Liver (tissue), 9 donors: ENCODE data around the gene KCND2. TPM values are rescaled to one million over a fixed set of nuclear protein-coding genes. Genes with fewer than 3 reads are reported as not detected.

Experiments used
- DNase-seq: peaks from one replicate; pipeline ENCODE4 v3.0.0-alpha.2; 2017; ENCODE audit warnings: low spot score
- H3K27ac ChIP-seq, 2 donors: one replicate each; pipeline ENCODE4 v1.7.0; 2013; ENCODE audit warnings: inconsistent platforms in 2 of 2, low read length in 2 of 2, control low read depth in 1 of 2, low read depth in 1 of 2, mild to moderate bottlenecking in 1 of 2
- H3K27me3 ChIP-seq, 4 donors: one replicate each; pipeline versions ENCODE4 v1.6.1 to v1.7.0; 2013; ENCODE audit warnings: low read length in 3 of 4, inconsistent platforms in 1 of 4, mild to moderate bottlenecking in 1 of 4, moderate library complexity in 1 of 4; ENCODE audit not compliant: control insufficient read depth in 4 of 4, insufficient read depth in 4 of 4
- H3K36me3 ChIP-seq, 4 donors: one replicate each; pipeline versions ENCODE4 v1.6.1 to v1.7.0; 2013; ENCODE audit warnings: low read length in 3 of 4, mild to moderate bottlenecking in 3 of 4, low read depth in 1 of 4, moderate library complexity in 1 of 4; ENCODE audit not compliant: control insufficient read depth in 4 of 4, insufficient read depth in 3 of 4
- H3K4me1 ChIP-seq, 4 donors: one replicate each; pipeline versions ENCODE4 v1.6.1 to v1.7.0; 2013; ENCODE audit warnings: low read length in 3 of 4, mild to moderate bottlenecking in 3 of 4, moderate library complexity in 1 of 4; ENCODE audit not compliant: control insufficient read depth in 4 of 4, insufficient read depth in 4 of 4
- H3K4me3 ChIP-seq, 3 donors: one replicate each; pipeline versions ENCODE4 v1.6.1 to v1.7.0; 2013; ENCODE audit warnings: low read length in 3 of 3, control low read depth in 1 of 3, low read depth in 1 of 3, mild to moderate bottlenecking in 1 of 3
- H3K9ac ChIP-seq, 2 donors: one replicate each; pipeline ENCODE4 v1.7.0; 2013; ENCODE audit warnings: low read length in 2 of 2, mild to moderate bottlenecking in 2 of 2, moderate library complexity in 2 of 2, control low read depth in 1 of 2, low read depth in 1 of 2
- H3K9me3 ChIP-seq, 4 donors: one replicate each; pipeline versions ENCODE4 v1.6.1 to v1.7.0; 2013; ENCODE audit warnings: low read length in 3 of 4; ENCODE audit not compliant: control insufficient read depth in 4 of 4
- EGR1 ChIP-seq, 2 donors: IDR thresholded peaks; 2 replicates each; pipeline ENCODE4 v1.6.1; 2016 to 2018; ENCODE audit warnings: antibody characterized with exemption in 2 of 2, low read depth in 2 of 2
- FOXA1 ChIP-seq: IDR thresholded peaks from 2 replicates; pipeline ENCODE4 v1.6.1; 2016; ENCODE audit warnings: antibody characterized with exemption
- FOXA2 ChIP-seq: IDR thresholded peaks from 2 replicates; pipeline ENCODE4 v1.6.1; 2016; ENCODE audit warnings: antibody characterized with exemption
- GABPA ChIP-seq, 2 donors: IDR thresholded peaks in 1 of 2; conservative IDR thresholded peaks in 1 of 2; 2 replicates each; pipeline ENCODE4 v1.6.1; 2016; ENCODE audit warnings: antibody characterized with exemption in 2 of 2, mild to moderate bottlenecking in 1 of 2, moderate library complexity in 1 of 2
- HNF4A ChIP-seq, 2 donors: conservative IDR thresholded peaks; 2 replicates each; pipeline ENCODE4 v1.6.1; 2016; ENCODE audit warnings: antibody characterized with exemption in 2 of 2, mild to moderate bottlenecking in 2 of 2
- HNF4G ChIP-seq: IDR thresholded peaks from 2 replicates; pipeline ENCODE4 v1.6.1; 2016; ENCODE audit warnings: antibody characterized with exemption
- JUND ChIP-seq, 2 donors: IDR thresholded peaks; 2 replicates each; pipeline ENCODE4 v1.6.1; 2016; ENCODE audit warnings: antibody characterized with exemption in 2 of 2
- NR2F2 ChIP-seq: IDR thresholded peaks from 2 replicates; pipeline ENCODE4 v1.6.1; 2016; ENCODE audit warnings: antibody characterized with exemption
- RAD21 ChIP-seq, 2 donors: IDR thresholded peaks; 2 replicates each; pipeline ENCODE4 v1.6.1; 2016; ENCODE audit warnings: antibody characterized with exemption in 2 of 2, mild to moderate bottlenecking in 2 of 2
- RXRA ChIP-seq, 2 donors: IDR thresholded peaks; 2 replicates each; pipeline ENCODE4 v1.6.1; 2017 to 2018; ENCODE audit warnings: antibody characterized with exemption in 2 of 2, mild to moderate bottlenecking in 1 of 2
- SP1 ChIP-seq: IDR thresholded peaks from 2 replicates; pipeline ENCODE4 v1.6.1; 2018; ENCODE audit warnings: antibody characterized with exemption, mild to moderate bottlenecking
- TAF1 ChIP-seq: conservative IDR thresholded peaks from 2 replicates; pipeline ENCODE4 v1.6.1; 2016; ENCODE audit warnings: antibody characterized with exemption, mild to moderate bottlenecking
- YY1 ChIP-seq: IDR thresholded peaks from 2 replicates; pipeline ENCODE4 v1.6.1; 2016; ENCODE audit warnings: antibody characterized with exemption, mild to moderate bottlenecking
- WGBS: extraction: QIAGEN DNeasy Blood & Tissue Kit; methylation state at CpG from one replicate; pipeline ENCODE4 v1.1.7; 2013; 5-methylcytosine and 5-hydroxymethylcytosine counted together
- polyA plus RNA-seq, 2 donors: library from polyadenylated mRNA; stranded (reverse) in 1 of 2; unstranded in 1 of 2; fragments of 200-250 nt in 1 of 2; fragments of >200 nt in 1 of 2; fragmentation: Nextera tagmentation in 1 of 2; extraction: Ambion mirVana in 1 of 2; gene quantifications; one replicate each; pipeline versions ENCODE4 v1.2.1 to v1.2.3, GENCODE V29; 2013 to 2015
- total RNA-seq, 2 donors: library from RNA; depleted of rRNA; stranded (reverse); fragments of >200 nt; gene quantifications; one replicate each; pipeline ENCODE4 v1.2.3, GENCODE V29; 2014
- TF ChIP-seq, protein P1 (sequence below): fragments of 150-350 bp; IDR thresholded peaks from 2 replicates; pipeline ENCODE4 v1.5.1; 2017; ENCODE audit warnings: improper control_type of control experiment, low read depth, low read length; ENCODE audit not compliant: missing input control
- TF ChIP-seq, protein P2 (sequence below): IDR thresholded peaks from 2 replicates; pipeline ENCODE4 v1.6.1; 2016; ENCODE audit warnings: antibody characterized with exemption
- TF ChIP-seq, protein P3 (sequence below): IDR thresholded peaks from 2 replicates; pipeline ENCODE4 v1.6.1; 2016; ENCODE audit warnings: antibody characterized with exemption
- TF ChIP-seq, protein P4 (sequence below): IDR thresholded peaks from 2 replicates; pipeline ENCODE4 v1.6.1; 2016; ENCODE audit warnings: antibody characterized with exemption
- TF ChIP-seq, protein P5 (sequence below): IDR thresholded peaks from 2 replicates; pipeline ENCODE4 v1.6.1; 2016; ENCODE audit warnings: antibody characterized with exemption, mild to moderate bottlenecking
- donor health status: healthy.
- donor health status: healthy.
- donor health status: healthy.
- donor health status: healthy.
- donor health status: healthy.

KCND2 gene
- total and polyA plus RNA-seq, 4 donors, result 0.02 to 0.22 (median 0.07) TPM

DNA sequence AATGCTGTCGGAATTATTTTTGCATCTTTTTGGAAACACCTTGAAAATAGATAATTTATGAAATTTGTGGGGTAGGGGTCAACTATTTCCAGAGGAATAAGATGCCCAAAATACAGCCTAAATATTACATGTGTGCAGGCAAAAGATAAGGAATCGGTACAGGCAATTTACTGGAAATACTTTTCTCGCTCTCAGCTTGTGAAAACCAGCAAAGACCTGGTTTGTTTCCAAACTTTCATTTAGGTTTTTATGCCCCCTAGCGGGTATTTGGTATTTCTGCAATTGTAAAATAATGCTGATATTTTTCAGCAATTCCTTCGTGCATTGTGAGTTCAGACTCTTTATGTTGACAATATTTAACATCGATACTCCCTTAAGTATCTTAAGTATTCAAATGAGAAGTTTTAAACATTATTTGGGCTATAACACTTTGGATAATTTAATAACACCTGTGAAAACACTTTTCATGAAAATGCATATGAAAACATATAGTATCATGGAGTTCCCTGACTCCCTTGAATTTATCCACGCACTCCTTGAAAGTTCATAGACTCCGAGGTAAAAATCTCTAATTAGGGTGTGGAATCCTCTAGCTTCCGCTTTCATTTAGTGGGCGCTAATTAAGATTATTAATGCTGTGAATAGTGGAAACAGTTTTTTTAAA, 452.5 kb downstream of the KCND2 start:
- Histone ChIP-seq H3K9me3 (no peaks in the 10 kb centered on the region), H3K9ac (peak overlapping the region in 1 of 2 donors; percentile 13), H3K27ac (no peak overlapping the region), H3K36me3 (no peaks in the 10 kb centered on the region), H3K4me1 (peaks cover 0 to 9% (median 5%) of the 10 kb centered on the region in 4 donors), H3K27me3 (no peaks in the 10 kb centered on the region), H3K4me3 (no peak overlapping the region)
- DNase-seq, result no peak
- 37% methylated on average over 10 of the region's 10 CpGs for WGBS
- TF ChIP-seq FOXA2 (no peak), SP1 (no peak), JUND (IDR thresholded peaks at IDR 0.05) (no peak), YY1 (no peak), RAD21 (IDR thresholded peaks at IDR 0.05) (peak; percentile 76 to 77)
- TF ChIP-seq, protein P1, sequence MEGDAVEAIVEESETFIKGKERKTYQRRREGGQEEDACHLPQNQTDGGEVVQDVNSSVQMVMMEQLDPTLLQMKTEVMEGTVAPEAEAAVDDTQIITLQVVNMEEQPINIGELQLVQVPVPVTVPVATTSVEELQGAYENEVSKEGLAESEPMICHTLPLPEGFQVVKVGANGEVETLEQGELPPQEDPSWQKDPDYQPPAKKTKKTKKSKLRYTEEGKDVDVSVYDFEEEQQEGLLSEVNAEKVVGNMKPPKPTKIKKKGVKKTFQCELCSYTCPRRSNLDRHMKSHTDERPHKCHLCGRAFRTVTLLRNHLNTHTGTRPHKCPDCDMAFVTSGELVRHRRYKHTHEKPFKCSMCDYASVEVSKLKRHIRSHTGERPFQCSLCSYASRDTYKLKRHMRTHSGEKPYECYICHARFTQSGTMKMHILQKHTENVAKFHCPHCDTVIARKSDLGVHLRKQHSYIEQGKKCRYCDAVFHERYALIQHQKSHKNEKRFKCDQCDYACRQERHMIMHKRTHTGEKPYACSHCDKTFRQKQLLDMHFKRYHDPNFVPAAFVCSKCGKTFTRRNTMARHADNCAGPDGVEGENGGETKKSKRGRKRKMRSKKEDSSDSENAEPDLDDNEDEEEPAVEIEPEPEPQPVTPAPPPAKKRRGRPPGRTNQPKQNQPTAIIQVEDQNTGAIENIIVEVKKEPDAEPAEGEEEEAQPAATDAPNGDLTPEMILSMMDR, result peak; percentile 51

DNA sequence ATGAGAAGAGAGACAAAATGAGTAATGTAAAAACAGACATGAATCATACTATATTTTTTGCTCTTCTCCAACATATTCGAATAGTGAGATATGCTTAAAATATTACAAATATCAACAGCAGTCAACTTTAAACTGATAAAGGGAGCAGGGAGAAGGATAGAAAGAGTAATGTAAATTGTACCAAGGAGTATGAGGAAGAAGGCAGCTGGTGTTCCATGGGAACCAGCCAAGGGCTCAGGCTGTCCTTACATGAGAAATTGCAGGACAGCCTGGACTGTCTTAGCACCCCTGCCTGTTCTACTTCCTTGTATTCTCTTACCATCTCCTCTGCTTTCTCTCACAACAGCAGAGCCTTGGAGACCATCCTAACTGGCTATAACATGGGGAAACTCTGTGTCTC, 456.3 kb downstream of the KCND2 start:
- Histone ChIP-seq H3K9ac (no peak overlapping the region), H3K27ac (no peak overlapping the region), H3K9me3 (no peaks in the 10 kb centered on the region), H3K4me1 (peaks cover 0 to 9% (median 2%) of the 10 kb centered on the region in 4 donors), H3K4me3 (no peak overlapping the region), H3K27me3 (no peaks in the 10 kb centered on the region), H3K36me3 (no peaks in the 10 kb centered on the region)
- DNase-seq, result no peak
- 52% methylated on average over 1 of the region's 1 CpG for WGBS
- TF ChIP-seq FOXA2 (no peak), TAF1 (no peak), HNF4A (conservative IDR thresholded peaks at IDR 0.05) (no peak), HNF4G (no peak), YY1 (no peak), GABPA (IDR thresholded peaks at IDR 0.05 in 1 of 2, conservative IDR thresholded peaks at IDR 0.05 in 1 of 2) (no peak), RAD21 (IDR thresholded peaks at IDR 0.05) (no peak), JUND (IDR thresholded peaks at IDR 0.05) (no peak), RXRA (IDR thresholded peaks at IDR 0.05) (no peak), FOXA1 (no peak), NR2F2 (no peak), SP1 (no peak), EGR1 (IDR thresholded peaks at IDR 0.05; ENCODE audit: low read depth in 2 of 2) (no peak)
- TF ChIP-seq, protein P2, sequence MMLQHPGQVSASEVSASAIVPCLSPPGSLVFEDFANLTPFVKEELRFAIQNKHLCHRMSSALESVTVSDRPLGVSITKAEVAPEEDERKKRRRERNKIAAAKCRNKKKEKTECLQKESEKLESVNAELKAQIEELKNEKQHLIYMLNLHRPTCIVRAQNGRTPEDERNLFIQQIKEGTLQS, result no peak
- TF ChIP-seq, protein P3, sequence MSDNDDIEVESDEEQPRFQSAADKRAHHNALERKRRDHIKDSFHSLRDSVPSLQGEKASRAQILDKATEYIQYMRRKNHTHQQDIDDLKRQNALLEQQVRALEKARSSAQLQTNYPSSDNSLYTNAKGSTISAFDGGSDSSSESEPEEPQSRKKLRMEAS, result no peak
- TF ChIP-seq, protein P4, sequence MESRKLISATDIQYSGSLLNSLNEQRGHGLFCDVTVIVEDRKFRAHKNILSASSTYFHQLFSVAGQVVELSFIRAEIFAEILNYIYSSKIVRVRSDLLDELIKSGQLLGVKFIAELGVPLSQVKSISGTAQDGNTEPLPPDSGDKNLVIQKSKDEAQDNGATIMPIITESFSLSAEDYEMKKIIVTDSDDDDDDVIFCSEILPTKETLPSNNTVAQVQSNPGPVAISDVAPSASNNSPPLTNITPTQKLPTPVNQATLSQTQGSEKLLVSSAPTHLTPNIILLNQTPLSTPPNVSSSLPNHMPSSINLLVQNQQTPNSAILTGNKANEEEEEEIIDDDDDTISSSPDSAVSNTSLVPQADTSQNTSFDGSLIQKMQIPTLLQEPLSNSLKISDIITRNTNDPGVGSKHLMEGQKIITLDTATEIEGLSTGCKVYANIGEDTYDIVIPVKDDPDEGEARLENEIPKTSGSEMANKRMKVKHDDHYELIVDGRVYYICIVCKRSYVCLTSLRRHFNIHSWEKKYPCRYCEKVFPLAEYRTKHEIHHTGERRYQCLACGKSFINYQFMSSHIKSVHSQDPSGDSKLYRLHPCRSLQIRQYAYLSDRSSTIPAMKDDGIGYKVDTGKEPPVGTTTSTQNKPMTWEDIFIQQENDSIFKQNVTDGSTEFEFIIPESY, result no peak
- TF ChIP-seq, protein P1, result no peak
- TF ChIP-seq, protein P5, sequence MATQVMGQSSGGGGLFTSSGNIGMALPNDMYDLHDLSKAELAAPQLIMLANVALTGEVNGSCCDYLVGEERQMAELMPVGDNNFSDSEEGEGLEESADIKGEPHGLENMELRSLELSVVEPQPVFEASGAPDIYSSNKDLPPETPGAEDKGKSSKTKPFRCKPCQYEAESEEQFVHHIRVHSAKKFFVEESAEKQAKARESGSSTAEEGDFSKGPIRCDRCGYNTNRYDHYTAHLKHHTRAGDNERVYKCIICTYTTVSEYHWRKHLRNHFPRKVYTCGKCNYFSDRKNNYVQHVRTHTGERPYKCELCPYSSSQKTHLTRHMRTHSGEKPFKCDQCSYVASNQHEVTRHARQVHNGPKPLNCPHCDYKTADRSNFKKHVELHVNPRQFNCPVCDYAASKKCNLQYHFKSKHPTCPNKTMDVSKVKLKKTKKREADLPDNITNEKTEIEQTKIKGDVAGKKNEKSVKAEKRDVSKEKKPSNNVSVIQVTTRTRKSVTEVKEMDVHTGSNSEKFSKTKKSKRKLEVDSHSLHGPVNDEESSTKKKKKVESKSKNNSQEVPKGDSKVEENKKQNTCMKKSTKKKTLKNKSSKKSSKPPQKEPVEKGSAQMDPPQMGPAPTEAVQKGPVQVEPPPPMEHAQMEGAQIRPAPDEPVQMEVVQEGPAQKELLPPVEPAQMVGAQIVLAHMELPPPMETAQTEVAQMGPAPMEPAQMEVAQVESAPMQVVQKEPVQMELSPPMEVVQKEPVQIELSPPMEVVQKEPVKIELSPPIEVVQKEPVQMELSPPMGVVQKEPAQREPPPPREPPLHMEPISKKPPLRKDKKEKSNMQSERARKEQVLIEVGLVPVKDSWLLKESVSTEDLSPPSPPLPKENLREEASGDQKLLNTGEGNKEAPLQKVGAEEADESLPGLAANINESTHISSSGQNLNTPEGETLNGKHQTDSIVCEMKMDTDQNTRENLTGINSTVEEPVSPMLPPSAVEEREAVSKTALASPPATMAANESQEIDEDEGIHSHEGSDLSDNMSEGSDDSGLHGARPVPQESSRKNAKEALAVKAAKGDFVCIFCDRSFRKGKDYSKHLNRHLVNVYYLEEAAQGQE, result no peak
